Bone marrow (tissue), 2 donors: ENCODE data around the gene IFRD2.

Experiments used
- DNase-seq, 2 donors: peaks; one replicate each; lab custom pipeline; 2025; lab: John Stamatoyannopoulos, UW

The IFRD2 gene

DNA sequence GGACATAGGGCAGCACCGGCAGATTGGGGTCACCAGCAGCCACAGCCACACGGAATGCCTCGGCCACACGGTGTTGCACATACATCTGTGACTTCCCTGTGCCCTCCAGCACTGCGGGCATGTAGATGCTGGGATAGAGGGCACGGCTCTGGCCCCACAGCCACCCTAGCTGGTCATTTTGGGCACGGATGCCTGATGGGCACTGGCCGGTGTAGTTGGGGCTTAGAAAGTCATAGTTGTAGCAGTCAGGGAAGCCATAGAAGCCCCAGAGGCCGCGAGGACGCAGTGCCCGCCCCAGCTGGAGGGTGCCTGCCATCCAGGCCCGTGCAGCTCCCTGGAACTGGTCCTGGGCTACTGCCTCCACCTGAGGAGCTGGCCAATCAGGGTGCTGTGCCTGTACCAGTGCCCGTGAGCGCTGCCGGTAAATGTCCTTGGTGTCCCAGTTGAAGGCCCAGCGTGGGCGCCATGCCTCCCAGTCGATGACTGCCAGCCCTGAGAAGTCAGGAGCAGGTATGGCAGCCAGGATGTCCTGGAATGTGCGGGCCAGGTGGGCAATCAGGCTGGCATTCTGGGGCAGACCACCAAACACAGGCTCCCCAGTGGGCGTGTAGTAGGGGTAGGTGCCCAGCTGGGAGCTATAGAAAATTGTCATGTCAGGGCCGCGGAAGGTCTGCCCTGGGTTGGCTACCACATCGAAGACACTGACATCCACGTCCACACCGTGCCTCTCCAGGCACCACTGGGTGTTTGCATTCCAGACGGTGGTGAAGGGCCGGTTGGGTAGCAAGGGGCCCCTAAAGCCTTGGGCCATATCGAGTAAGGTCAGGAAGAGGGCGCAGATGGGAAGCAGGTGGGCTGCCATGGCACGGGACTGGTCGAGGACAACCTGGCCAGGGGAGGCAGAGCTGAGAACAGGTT, 10.1 kb upstream of the IFRD2 start:
- DNase-seq = no peak

DNA sequence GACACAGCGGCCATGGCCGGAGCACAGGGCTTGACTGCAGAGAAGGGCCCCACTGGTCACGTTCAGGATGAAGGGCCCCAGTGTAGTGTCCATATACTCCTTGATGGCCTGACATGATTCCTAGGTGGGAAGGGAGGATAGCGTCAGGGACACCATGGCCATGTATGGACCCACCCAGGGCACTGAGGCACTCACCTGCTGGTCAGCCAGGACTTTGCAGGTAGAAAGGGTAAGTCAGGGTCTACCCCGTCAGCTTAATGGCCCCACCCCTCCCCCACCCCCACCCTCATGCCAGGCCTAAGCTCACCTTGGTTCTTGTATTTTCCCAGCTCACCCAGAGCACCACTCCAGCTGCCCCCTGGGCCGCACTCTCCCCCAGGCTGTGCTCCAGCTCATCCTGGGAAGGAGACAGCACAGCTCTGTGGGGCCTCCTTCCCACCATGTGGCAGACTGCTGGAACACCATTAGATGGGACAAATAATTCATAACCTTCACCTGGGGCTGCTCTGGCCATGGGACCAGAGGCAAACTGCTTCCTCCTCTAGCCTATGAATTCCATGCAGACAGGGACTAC, 8.5 kb upstream of the IFRD2 start:
- no peak for DNase-seq

DNA sequence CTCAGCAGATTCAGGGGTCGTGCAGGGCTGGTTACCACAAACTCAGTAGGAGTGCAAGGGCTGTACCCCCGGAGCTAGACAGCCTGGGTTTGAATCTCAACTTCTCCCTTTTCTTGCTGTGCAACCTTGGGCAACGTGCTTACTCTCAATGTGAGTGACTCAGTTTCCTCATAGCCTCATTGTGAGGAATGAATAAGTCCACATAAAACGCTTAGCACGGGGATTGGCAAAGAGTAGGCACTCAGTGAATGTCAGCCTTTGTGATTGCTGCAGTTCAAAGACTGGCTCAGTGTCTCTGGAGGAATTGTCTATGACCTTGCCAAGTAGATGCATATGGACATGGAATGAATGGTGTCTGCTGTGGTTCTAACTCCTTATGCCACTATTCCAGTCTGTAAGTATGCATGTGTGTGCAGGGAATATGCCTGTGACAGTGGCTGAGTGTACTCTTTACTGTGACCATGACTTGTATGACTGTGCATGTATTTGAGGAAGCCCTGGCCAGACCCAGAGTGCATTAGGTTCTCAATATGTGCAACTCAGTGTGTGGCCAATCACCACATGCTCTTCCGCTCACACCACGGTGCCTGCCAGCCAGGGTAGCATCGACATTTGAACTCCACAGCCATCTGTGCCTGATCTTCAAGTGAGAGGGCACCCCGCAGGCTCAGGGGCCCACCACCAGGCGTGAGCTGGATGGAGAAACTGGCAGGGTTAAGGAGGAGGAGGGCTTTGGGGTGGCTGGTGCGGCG, 7.9 kb upstream of the IFRD2 start:
- peak; percentile 32 to 76 for DNase-seq

DNA sequence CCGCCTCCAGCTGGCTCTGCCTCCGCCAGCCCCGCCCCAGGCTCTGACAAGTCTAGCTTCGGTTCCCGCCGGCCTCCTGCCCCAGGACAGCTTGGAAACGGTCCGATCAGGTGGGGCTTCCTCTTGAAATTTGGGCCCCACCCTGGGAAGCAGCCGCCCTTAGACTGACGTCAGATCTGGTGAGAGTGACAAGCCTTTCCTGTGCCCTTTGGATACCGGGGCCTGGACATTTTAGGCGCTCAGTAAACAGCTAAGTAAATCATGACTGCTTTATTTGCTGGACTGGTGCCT, 7.4 kb upstream of the IFRD2 start:
- DNase-seq = no peak

DNA sequence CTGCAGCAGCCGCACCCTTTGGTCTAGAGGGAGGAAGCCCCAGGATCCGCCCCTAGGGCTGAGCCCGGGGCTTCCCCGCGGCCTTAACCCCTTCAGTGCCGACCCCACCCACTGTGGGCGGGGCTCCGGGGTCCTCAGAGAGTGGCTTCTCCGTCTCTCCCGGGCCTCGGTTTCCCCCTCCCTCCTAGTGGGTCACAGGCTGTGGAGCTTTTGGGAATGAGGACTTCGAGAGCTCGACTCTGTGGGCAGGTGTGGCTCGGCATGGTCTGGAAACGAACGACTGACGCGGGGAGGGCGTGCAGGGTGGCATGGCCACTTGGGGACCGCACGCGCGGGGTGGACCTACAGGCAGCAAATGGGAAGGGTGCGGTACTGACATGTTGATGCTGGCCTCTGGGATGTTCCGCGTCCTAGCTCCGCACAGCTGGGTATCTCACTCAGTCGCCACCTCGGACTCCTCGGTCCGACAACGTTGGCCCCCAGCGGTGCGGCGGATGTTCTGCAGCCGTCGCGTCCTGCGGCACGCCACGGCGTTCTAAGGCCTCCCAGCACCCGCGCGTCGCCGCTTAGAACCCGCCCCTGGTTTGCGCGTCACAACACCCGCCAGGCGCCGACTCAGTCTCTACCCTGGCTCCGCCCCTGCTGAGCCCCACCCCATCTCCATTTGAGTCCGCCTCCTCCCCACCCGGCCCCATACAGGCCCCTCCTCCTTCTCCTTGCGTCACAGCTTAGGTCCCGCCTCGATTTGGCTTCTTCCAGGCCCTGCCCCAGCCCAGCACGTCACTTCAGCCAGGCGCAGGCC, 6.8 kb upstream of the IFRD2 start, which contains the start of the genes HYAL3 and NAA80:
TSS of gene HYAL3 (minus strand) at position 570 of the 802 bp plus-strand sequence. CDS start 3,803 bp downstream, outside the sequence.
TSS of gene NAA80 (minus strand) at position 570 of the 802 bp plus-strand sequence. CDS start 1,942 bp downstream, outside the sequence.
- peak; percentile 95 to 99 for DNase-seq

DNA sequence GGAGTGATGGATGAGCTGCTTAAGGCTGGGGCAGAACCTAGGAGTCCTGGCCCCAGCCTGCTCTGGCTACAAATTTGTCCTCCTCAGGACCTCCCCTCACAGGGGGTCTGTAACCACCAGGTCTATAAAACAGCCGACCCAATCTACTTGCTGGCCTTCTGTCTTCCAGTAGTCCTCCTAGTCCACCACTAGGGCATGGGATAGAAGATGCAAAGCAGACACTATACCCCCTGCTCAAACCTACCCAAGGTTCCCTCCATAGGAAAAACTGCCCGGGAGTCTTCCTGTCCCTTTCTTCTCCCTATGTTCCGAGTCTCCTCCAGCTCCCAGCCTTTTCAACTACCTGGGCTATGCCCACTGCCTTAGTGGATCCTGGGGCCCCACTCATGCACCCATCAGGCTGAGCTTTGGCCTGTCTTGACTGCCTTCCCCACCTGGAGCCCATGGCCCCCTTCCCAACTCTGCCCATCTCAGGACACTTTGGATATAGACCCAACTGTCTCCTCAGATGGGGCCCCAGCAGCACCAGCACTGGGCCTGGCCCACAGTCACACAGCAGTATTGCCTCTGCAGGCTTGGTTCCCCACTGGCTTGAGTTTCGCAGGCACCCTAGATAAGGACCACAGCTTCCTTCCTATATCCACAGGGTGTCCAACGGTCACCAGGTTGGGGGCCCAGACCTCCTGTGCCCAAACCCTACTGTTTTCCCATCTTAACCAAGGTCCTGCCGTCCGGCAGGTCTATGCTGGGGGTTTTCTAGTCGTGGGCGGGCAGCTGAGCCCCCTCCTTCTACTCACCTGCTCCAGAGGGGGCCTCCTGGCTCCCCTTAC, 5.9 kb upstream of the IFRD2 start:
- DNase-seq = no peak

DNA sequence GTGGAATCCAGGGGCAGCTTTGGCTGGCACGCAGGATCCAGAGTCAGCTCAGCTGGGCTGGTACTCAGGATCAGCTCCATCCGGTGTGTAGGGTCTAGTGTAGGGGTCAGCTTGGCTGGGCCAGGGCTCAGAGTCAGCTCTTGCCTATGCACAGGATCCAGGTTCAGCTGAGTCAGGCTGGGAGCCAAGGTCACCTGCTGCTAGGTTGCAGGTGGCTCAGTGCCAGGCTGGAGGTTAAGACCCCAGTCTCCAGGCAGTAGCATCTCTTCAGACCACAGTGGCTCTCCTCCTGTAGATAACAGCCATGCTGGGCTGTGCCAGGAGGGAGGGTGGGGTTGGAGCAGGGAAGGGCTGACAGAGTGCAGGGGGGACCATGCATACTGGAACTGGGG, 5.2 kb upstream of the IFRD2 start:
- DNase-seq = no peak

DNA sequence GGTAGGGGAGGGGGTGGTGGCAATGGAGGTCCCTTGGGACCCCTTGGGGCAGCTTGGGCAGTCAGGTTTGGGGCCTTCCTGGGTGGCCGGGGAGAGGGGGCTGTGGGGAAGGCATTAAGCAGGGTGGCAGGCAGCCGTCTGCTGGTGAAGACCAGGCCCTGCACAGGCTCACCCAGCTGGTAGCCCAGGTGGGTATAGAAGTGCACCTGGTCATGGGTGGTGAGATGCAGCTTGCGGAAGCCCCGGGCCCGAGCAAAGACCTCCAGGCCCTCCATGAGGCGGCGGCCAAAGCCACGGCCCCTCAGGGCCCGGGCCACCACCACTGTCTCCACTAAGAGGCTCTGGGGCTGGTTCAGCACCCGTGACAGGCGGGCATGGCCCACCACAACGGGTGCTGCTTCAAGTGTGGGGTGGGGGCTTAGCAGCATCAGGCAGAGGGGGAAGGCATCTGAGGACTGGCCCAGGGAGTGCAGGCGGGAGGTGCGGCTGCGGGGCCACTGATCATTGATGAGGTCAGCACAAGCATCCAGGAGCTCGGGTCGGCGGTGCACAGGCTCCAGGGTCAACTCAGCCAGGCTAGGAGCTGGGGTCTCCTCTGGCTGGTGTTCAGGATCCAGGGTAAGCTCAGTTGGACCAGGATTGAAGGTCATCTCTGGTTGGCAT, 4.6 kb upstream of the IFRD2 start:
- DNase-seq = no peak

DNA sequence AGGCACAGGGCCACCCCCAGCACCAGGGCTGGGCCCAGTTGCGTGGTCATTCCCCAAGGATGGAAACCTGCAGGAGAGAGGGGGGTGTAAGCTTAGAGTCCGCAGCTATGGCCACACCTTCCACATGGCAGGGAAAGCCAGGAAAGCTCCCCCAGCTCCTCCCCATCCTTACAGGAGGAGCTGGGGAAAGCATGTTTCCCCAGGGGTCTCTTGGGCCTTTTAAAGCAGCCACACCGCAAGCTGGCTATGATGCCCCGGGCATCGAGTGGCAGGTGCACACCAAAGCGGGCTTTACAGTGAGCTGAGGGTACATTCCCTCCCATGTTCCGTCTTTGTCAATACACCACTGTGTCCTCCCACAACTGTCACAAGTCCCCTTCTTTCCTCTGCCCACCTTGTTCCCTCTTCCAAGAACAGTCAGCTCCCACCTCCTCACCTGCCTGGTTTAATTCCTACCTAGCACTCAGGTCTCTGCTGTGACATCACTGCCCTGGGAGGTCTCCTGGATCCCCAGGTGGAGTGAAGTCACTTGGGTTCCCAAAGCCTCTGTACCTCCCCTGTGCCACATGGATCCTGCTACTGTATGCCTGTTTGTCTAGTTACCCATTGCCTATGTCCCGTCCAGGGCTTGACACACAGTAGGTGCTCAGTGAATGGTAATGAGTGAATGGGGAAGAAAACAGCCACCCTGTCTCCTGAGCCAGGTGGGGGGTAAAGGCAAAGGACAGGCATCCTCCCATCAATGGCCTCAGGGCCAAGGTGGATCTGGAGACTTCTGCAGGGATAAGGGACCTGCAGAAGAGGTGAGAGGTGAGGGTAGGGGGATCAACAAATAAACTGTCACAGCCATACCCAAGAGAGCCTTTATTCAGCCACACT, 3.6 kb upstream of the IFRD2 start:
- DNase-seq = no peak

DNA sequence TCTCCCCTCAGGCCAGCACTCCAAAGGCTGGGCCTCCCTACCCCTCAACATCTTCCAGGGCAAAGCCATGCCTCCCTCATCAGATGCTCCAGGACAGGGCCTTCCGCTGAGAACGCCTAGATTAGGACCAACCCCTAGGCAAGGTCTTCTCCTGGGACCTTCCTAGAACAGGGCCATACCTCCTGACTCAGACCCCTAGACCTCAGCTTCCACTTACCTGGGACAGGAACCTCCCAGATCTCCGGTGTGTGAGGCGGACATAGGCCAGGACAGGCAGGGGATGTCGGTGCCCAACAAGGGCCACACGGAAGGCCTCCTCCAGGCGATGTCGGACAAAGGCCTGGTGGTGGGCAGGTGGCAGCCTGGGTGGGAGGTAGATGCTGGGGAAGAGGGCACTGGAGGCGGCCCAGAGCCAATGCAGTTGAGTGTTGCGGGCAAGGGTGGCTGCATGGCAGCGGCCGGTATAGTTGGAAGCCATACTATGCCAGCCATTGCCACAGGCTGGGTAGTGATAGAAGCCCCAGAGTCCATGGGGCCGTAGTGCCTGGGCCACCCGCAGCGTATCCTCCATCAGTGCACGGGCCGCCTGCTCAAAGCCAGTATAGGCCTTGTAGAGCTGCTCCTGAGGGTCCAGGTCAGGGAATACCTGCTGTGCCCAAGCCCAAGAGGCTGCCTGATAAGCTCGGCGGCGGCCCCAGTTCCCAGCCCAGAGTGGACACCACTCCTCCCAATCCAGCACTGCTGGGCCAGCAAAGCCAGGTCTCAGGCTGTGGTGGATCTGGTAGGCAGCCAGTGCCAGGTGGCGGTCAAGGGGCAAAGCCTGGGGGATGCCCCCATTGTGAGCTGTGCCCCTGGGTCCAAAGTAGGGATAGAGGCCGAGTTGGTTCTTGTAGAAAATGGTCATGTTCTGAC, 2.5 kb upstream of the IFRD2 start:
- DNase-seq = no peak

DNA sequence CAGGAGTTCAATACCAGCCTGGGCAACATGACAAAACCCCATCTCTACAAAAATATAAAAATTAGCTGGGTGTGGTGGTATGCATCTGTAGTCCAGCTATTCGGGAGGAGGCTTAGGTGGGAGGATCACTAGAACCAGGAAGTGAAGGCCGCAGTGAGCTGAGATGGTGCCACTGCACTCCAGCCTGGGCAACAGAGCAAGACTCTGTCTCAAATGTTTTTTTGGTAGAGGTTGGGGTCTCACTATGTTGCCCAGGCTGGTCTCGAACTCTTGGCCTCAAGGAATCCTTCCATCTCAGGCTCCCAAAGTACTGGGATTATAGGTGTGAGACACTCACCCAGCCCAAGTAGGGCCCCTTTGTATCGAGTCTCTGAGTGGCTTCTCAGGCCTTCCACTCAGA, 1.9 kb upstream of the IFRD2 start:
- DNase-seq = no peak

DNA sequence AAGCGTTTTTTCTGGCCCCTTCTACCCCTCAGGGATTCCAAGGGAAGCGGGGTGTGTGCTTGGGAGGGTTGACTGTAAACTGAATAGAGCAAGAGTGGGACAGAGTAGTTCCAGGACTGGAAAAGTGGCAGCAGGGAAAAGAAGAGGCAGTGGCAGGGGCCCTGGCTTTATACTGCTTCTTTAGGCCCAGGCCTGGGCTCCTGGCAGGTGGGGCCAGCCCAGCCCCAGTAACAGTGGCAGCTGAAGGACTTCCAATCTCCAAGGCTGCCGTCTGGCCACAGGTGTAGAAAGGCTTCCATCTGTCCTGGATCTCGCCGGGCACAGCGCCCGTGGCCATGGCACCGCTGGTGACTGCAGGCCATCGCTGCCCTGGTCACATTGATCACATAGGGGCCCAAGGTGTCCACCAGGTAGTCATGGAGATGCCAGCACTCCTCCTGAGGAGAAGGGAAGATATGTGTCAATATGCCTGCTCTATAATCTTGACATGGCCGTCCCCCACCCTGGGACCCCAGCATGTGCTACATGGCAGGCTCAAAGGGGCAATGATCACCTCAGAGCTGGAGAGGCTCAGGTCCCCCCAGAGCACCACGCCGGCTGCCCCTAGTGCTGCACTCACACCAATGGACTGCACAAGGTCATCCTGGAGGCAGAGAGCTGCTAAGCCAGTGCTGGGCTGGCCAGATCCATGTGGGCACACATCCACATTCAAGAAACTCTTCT, 1.0 kb upstream of the IFRD2 start:
- no peak for DNase-seq

DNA sequence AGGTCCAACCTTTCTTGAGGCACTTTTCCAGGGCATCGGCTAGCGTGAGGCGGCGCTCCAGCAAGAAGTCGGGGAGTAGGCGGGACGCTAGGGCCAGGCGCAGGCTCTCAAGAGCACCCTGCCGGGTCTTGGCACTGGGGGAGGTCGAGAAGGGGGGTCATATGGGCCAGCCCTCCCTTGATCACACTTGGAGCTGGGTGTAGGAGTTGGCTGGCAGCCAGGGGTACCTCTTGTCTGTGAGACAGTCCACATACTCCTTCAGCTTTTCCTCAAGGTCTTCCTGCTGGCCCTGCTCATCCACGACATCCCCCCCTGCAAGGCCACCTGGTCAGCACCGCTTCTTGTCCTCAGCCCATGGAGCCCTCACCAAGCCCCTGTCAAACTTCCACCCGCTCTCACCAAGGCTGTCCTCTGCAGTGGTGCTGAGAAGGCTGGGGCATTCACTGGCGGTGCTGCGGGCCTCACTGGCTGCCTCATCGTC, 2.0 kb downstream of the IFRD2 start:
- no peak for DNase-seq

DNA sequence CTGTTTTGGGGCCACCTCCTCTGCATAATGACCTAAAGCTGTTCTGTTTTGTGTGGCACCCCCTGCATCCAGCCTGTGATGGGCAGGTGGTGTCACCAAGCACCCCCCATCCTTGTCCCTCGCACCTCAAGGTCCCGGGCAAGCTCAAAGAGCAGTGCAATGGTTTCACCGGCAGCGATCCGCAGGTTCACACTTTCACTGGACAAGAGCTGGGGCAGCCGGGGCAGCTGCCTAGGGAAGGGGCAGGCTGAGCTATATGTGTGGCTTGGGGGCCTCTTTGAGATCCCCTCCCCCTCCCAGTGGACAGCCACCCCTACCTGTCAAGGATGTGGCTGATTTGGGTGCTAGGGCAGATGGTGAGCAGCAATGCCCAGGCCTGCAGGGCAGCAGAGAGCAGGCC, 3.1 kb downstream of the IFRD2 start:
- DNase-seq = no peak

DNA sequence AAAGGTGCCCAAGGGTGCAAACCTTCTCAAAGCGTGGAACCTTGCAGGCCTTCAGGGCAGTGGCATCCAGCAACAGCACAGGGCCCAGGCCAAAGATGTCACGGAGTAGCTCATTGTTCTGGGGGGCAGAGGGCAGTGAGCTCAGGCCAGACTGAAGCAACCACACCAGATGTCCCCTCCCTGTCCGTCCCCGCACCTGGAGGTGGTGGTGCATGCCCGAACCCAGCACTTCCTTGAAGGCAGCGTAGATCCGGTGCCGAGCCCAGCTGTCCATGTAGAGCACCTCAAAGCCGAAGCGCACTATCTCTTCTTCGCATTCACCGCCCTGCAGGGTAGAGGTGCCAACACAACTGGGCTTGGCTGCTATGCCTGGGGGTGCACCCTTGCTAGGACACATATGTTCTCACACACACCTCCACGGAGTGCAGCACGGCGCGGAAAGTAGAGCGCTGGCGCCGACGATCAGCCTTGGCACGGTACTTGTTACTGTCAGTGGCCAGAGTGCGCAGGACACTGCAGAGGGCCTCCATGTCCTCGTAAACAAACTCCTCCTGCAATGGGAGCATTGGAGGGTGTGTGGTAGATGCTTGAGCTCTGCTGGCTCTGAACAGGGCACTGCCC, 3.7 kb downstream of the IFRD2 start:
- DNase-seq = no peak

DNA sequence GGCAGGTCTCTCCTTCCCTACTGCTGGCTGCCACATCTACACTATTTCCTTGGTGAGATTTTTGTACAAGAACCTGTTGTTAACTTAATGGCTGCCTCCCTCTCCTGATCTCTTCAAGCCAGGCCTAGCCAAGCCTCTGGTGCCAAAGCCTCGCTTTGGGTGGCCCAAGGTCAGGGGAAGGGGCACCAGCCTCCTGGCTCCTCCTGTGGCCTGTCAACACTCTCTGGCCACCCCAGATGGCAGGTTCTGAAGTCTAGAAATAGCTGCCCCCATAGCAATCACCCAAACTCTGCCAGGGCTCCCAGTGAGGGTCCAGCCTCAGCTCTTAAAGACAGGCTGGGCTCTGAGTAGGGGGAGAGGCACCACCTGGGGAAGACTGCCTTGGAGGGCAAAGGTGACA, 5.0 kb downstream of the IFRD2 start:
- DNase-seq = no peak
